Fibroblast of villous mesenchyme (primary cell): Measurements from ENCODE around the gene COL23A1. TPM values are rescaled to one million over a fixed set of nuclear protein-coding genes. Genes with fewer than 3 reads are reported as not detected.

Experiments used
- DNase-seq: peaks from one replicate; pipeline ENCODE4 v3.0.0-alpha.2; 2010; ENCODE audit warnings: low read depth
- H3K4me3 ChIP-seq: 2 replicates; pipeline ENCODE4 v1.5.1; 2011; ENCODE audit warnings: low read depth, mild to moderate bottlenecking, low read length
- total RNA-seq: library from RNA; depleted of rRNA; stranded (reverse); fragments of >200 nt; gene quantifications from 2 replicates; pipeline ENCODE4 v1.2.3, GENCODE V29; 2012
- TF ChIP-seq, protein P1 (sequence below): IDR thresholded peaks from 2 replicates; pipeline ENCODE4 v1.5.1; 2012; ENCODE audit warnings: low read depth, mild to moderate bottlenecking, low read length; ENCODE audit not compliant: insufficient read depth

Gene COL23A1
- total RNA-seq, 1 donor = not detected

DNA sequence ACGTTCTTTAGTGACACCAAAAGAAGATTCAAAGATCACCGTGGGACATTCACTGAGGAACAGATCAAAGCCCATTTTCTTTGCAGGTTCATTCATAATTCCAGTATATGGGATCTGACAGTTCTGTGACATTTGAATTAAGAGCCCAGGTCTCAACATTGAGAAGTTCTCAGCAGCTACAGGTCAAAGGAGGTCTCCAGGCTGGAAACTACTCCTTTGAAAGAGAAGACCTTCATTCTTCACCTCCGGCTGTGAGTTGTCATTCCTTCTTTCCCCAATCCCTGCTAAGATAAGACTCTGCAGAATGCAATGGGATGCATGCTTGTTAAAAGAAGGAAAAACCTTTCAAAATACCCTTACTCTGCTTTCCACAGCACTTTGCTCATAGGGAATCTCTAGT lies 79.0 kb downstream of the COL23A1 start:
- DNase-seq = no peak
- no peak overlapping the region for H3K4me3 ChIP-seq
- TF ChIP-seq, protein P1, sequence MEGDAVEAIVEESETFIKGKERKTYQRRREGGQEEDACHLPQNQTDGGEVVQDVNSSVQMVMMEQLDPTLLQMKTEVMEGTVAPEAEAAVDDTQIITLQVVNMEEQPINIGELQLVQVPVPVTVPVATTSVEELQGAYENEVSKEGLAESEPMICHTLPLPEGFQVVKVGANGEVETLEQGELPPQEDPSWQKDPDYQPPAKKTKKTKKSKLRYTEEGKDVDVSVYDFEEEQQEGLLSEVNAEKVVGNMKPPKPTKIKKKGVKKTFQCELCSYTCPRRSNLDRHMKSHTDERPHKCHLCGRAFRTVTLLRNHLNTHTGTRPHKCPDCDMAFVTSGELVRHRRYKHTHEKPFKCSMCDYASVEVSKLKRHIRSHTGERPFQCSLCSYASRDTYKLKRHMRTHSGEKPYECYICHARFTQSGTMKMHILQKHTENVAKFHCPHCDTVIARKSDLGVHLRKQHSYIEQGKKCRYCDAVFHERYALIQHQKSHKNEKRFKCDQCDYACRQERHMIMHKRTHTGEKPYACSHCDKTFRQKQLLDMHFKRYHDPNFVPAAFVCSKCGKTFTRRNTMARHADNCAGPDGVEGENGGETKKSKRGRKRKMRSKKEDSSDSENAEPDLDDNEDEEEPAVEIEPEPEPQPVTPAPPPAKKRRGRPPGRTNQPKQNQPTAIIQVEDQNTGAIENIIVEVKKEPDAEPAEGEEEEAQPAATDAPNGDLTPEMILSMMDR = no peak

- DNase-seq = no peak
- no peak overlapping the region for H3K4me3 ChIP-seq
- TF ChIP-seq, protein P1 = no peak
Observed at GRCh38 chr5:178509491-178510057, 80.6 kb downstream of the COL23A1 start.

DNA sequence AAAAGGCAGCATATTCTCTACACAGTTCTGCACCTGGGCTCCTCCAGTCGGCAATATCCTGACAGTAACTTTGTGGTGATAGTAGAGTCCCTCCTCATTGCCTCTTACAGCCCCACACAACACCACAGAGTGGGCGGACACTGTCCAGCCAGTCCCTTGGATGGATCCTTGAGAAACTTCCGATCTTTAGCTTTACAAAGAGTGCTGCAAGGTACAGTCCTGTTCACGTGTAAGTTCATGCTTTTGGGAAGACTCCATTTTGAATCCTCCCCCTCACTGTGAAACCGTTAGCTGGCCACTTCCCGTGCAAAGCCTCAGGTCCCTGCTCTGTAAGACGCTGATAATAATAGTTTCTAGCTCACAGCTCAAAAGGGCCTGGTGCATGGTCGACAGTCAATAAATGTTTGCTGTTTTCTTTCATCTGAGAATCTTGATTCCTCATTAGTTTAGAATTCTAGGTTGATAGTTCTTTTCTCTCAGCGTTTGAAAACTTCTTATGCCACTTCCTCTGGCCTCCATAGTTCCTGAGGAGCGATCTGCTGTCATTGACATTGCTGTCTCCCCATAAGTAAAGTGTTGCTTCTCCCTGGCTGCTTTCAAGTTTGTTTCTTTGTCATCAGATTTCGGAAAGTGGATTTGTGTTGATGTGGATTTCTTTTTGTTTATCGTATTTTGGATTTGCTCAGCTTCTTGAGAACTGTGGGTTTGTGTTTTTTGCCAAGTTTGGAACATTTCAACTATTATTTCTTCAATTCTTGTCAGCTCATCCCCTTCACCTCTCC lies 82.9 kb downstream of the COL23A1 start:
- DNase-seq = no peak
- no peak overlapping the region for H3K4me3 ChIP-seq
- TF ChIP-seq, protein P1 = no peak

DNA sequence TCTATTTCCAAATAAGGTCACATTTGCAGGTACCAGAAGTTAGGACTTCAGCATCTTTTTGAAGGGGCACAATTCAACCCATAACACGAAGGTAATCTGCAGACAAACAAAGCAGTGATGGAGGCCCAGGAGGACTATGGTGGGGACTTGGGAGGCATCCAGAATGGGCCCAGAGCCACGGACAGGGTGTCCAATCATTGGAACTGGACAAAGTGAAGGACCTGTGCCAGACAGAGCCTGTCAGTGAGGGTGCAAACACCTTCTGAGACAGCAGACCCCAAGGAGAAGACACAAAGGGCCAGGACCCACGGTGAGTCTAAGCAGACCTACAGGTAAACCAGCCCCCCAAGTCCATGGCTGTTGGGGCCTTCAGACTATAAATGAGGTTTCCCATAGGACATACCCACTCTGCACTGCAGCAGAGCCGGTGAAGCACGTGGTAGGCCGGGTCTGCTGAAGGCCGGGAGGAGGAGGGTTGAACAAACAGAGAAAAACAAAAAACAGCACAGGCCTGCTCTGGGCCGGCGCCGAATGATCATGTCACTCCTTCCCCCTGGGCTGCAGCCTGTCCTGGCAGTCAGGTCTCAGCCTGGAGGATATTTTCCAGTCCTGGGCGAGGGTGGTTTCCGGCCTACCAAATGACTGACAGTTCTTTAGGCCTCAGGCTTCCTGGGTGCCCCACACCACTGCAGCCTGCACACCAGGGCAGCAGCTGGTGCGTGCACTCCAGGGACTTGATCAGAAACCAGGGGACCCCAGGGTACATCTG lies 84.4 kb downstream of the COL23A1 start:
- no peak overlapping the region for H3K4me3 ChIP-seq

DNA sequence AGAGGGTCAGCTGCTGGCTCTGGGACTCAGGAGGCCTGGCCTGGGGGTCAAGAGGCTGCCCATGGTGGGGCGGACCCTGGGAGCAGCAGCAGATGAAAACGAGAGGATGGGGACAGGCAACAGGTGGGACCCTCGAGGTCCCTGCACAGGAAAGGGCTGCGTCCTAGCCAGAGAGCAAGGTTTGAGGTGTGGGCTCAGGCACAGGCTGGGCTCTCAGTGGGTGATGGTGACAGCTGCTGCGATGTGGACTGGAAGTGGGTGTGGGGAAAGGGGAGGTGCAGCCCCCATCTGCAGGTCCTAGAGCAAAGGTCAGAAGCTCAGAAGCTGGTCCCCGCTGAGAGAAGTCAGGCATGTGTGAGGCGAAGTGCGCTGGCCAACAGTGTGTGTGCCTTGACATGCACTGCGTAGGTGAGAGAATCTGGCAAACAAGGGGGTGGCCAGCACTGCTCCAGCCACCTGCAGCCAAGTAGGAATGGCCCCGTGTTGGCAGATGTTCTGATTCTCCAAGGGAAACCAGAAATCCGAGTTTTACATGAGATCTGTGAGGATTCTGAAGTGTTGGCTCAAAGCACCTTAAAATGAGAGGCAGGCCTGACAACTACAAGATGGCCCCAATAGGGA lies 85.7 kb downstream of the COL23A1 start:
- DNase-seq = no peak
- TF ChIP-seq, protein P1 = no peak
- H3K4me3 ChIP-seq = no peak overlapping the region

More for the DNA sequence above, 84.4 kb downstream of the COL23A1 start:
- DNase-seq = no peak
- TF ChIP-seq, protein P1 = no peak

GRCh38 chr5:178502401-178503100 lies 87.6 kb downstream of the COL23A1 start:
- no peak overlapping the region for H3K4me3 ChIP-seq
- TF ChIP-seq, protein P1 = no peak
- DNase-seq = no peak
